ENCODE results near the gene PALM3. TPM values are rescaled to one million over a fixed set of nuclear protein-coding genes. Genes with fewer than 3 reads are reported as not detected.
"Not testable (repeated sequence)": the region's sequence is repeated elsewhere in the genome, so short reads cannot be mapped to it uniquely, and the experiment has no call there.

Gene PALM3
- total RNA-seq, 1 experiment from 2014 or later = 0.20 TPM

DNA sequence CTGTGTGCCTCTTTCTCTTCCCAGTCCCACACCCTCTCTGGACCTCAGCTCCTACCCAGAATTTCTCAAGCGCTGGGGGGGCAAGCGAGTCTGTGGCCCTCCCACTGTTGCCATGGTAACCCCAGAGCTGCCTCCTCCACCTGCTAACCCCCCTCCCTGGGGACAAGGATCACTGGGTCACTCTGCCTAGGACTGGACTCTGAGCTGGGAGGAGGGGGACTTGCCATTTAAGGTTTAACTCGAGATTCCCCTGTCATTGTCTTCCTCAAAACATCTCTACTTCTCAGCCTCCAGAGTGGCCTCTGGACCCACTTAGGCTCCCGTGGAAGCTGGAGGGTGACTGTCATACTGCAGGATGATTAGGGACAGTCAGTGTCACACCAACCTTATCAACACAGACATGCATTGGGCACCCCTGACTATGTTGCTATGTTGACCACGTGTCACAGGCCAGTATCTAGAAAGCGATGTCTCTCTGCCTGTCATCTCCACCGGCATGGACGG is 2.2 kb downstream of the PALM3 start:
- no peak for DNase-seq (ENCODE audit: low spot score)

DNA sequence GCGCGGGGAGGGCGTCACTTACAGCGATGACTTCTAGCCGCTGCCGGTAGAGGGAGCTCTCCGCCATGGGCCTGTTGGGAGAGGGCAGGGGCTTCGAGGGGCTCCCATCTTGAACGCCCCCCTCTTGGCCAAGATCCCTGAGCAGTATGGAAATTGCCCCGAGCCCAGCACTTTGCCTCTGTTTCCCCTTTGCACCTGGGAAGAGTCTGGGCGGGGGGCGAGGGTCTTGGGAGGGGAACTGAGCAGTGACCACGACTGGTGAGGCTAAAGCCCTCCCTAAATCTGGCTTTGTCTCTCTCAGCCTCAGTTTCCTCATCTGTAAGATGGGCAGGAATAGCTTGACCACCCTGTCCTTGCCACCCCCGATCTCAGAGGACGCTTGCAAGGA is 2.8 kb downstream of the PALM3 start:
- DNase-seq (ENCODE audit: low spot score) = no peak

DNA sequence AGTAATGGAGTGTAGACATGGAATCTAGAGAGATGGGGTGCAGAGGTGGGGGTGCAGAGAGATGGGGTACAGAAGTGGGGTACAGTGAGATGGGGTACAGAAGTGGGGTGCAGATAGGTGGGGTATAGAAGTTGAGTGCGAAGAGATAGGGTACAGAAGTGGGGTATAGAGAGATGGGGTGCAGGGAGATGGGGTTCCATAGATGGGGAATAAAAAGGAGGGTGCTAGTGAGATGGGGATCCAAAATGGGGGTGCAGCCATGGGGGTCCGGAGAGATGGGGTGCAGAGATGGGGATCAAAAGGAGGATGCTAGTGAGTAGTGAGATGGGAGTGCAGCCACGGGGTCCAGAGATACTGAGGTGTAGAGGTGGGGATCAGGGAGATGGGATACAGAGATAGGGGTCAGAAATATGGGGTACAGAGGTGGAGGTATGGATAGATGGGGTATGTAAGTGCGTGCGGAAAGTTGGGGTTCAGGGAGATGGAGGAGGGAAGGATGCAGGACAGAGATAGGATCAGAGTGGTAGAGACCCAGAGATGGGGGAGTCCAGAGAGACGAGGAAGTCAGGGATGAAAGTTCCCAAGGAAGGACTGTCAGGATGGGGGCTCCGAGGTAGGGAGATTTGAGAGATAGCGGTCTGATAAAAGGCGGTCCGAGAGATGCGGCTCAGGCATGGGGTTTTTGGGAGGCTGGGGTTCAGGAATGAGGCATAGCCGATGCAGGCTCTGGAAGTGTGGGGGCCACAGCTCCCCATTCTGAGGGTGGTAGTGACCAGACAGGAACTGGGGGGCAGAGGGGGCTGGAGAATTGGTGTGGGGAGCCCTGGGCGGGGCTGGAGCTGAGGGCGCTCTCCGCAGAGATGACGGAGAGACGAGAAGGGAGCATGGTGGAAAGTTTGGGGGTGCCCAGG is 3.4 kb downstream of the PALM3 start:
- no peak for DNase-seq (ENCODE audit: low spot score)

DNA sequence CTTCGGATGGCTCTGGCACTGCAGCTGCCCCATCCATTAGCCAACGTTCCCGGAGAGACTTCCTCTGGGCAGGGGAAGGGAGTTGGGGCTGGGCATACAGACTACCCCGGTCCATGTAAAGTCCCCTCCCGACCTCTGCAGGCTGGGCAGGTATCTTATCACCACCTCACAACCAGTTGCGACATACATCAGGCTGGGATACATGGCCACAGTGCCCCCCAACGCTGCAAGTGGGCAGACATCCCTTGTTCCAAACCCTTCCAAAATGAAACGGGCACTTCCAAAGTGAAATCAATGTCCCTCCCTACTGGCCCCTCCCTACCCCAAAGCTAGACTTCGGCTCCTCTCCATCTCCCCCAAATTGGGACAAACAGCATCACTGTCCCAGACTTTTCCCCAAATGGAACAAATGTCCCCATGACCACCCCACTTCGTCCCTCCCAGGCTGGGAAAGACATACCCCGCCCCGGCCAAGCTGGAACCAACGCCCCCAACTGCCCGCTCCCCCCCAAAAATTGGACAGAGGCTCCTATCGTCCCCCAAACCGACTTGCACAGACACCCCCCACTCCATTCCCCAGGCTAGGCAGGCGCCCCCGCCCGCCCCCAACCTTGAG is 5.0 kb downstream of the PALM3 start:
- DNase-seq (ENCODE audit: low spot score) = no peak

DNA sequence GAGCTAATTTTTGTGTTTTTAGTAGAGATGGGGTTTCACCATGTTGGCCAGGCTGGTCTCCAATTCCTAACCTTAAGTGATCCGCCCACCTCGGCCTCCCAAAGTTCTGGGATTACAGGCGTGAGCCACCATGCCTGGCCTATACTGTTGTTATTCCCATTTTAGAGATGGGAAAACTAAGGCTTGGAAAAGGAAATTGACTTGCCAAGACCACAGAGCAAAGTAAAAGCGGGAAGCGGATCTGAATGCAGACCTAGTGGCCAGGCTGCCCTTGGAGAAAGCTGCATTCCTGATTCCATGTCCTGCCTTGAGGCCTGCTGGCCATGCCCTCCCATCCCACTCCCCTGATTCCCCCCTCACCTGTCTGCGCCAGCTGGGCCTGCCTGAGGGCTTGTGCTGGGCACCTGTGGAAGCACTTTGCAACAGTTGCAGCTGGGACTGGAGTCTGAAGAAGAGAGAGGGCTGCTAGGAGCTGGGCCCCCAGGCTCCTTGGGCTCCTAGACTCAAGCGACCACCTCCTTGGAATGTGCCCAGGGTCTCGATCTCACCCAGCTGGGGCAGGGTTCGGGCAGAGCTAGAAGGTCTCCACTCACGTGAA is 5.7 kb downstream of the PALM3 start:
- no peak for DNase-seq (ENCODE audit: low spot score)

DNA sequence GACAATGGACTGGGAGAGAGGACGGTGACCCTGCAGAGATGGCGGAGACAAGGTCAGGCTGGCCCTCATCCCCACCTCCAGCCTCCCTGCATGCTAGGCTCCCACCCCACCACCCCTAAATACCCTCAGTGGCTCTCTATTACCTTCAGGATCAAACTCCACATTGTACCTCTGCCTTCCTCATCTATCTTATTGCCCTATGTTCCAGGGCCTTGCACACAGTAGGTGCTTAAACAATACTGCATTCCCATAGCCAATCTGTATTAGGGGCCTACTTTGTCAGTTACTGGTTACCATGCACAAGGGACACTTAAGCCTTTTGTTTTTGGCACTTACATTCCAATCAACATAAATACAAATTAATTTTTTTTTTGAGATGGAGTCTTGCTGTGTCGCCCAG is 6.5 kb downstream of the PALM3 start:
- DNase-seq (ENCODE audit: low spot score) = no peak

DNA sequence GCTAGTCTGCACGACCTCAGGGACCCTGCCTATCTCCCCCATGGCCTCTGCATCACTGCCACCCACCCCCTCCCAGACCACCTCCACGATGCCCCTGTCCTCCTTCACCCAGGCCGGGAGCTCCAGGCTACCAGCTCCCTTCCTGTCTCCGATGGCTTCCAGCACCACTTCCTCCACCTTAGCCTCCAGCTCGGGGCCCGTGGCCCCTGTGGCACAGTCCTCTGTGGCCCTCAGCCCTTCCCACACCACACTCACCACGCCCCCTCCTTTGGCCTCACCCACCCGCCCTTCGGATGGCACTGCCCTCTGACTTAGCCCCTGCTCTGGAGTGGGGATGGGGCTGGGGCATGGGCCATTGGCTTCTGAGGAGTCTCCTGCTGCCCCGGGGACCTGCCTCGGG is 7.2 kb downstream of the PALM3 start:
- no peak for DNase-seq (ENCODE audit: low spot score)

DNA sequence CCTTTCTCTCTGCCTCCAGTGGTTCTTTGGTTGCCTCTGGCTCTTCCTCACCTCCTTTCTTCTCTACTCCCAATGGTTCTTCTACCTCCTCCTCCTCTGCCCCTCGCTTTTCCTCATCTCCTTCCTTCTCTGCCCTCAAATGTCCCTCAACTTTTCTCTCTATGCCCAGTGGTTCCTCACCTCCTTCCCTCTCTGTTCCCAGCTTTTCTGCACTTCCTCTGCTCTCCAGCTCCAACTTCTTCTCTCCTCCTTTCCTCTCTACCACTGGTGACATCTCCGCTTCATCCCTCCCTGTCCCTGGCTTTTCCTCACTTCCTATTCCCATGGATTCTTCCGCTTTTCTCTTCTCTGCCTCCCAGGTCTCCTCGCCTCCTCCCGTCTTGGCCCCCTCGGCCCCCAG is 7.8 kb downstream of the PALM3 start:
- DNase-seq (ENCODE audit: low spot score) = no peak

DNA sequence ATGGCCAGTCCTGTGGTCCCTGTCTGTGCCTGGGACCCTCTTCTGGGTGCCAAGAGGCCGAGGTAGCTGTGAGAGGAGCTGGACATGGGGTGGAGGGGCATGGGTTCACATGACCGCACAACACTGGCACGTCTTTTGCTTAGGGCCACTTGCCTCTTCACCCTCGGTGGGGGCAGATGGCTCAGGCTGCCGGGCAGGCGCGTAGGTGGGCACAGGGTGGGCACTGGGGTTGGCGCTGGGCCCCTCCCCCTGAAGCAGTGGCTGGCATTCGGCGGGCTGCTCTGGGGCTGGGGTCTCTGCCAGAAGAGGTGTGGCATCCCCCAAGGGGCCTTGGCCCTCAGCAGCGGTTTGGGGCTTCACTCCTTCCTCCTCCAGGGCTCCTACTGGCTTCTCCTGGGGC is 8.4 kb downstream of the PALM3 start:
- no peak for DNase-seq (ENCODE audit: low spot score)

DNA sequence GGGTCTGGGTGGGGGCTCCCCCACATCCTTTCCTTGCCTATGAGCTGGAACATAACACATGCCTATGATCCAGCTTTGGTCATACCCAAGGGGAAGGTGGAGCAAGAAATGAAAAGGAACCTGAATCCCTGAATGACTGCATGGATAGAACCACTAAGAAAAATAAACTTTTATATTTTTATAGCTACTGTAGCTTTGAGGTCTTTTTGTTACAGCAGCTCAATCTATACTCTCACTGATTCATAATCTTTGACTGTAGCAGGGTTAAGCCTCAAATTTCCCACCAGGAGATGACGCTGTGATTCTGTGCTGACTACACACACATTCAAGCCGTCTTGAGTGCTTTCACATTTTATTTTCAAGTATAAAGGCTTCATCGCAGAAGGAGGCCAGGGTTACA is 8.8 kb downstream of the PALM3 start:
- DNase-seq (ENCODE audit: low spot score) = no peak

DNA sequence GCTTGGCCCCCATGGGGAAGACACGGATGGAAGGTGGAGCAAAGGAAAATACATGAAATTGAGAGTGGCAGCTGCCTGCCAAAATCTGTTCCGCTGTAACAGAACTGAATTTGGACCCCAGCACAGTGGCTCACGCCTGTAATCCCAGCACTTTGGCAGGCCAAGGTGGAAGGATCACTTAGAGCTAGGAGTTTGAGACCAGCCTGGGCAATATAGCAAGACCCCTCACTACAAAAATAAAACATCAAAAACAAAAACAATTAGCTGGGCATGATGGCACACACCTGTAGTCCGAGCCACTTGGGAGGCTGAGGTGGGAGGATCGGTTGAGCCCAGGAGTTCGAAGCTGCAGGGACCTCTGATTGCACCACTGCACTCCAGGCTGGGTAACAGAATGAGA is 9.4 kb downstream of the PALM3 start:
- no peak for DNase-seq (ENCODE audit: low spot score)

DNA sequence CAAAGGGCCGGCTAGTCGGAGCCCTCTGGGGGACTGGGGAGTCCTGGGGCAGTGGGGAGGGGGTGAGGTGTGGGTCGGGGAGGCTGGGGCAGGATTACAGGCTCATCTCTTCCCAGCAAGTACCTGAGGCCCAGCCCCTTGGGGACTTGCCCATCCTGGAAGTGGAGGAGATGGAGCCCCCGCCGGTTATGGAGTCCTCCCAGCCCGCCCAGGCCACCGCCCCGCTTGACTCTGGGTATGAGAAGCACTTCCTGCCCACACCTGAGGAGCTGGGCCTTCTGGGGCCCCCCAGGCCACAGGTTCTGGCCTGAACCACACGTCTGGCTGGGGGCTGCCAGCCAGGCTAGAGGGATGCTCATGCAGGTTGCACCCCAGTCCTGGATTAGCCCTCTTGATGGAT is 9.9 kb downstream of the PALM3 start:
- no peak for DNase-seq (ENCODE audit: low spot score)

DNA sequence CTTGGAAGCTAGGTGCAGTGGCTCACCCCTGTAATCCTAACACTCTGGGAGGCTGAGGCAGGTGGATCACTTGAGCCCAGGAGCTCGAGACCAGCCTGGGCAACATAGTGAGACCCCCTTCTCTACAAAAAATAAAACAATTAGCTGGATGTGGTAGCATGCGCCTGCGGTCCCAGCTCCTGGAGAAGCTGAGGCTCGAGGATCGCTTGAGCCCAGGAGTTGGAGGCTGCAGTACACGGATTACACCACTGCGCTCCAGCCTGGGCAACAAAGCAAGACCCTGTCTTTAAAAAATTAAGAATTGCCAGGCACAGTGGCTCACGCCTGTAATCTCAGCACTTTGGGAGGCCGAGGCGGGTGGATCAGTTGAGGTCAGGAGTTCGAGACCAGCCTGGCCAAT is 10.9 kb downstream of the PALM3 start:
- not testable (repeated sequence) for DNase-seq (ENCODE audit: low spot score)

DNA sequence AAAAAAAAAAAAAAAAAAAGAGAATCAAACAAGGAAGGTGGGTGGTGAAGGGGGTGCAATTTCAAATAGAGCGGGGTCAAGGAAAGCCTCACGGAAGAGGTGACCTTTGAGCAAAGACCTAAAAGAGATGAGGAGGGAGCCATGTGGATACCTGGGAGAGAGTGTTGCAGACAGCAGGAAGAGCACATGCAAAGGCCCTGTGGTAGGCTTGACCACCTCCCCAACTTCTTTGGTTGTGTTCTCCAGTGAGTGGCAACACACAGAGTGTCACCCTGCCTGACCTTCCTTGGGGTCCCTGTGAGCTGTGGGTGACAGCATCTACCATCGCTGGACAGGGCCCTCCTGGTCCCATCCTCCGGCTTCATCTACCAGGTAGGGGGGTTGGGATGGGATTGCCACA is 11.4 kb downstream of the PALM3 start:
- no peak for DNase-seq (ENCODE audit: low spot score)

DNA sequence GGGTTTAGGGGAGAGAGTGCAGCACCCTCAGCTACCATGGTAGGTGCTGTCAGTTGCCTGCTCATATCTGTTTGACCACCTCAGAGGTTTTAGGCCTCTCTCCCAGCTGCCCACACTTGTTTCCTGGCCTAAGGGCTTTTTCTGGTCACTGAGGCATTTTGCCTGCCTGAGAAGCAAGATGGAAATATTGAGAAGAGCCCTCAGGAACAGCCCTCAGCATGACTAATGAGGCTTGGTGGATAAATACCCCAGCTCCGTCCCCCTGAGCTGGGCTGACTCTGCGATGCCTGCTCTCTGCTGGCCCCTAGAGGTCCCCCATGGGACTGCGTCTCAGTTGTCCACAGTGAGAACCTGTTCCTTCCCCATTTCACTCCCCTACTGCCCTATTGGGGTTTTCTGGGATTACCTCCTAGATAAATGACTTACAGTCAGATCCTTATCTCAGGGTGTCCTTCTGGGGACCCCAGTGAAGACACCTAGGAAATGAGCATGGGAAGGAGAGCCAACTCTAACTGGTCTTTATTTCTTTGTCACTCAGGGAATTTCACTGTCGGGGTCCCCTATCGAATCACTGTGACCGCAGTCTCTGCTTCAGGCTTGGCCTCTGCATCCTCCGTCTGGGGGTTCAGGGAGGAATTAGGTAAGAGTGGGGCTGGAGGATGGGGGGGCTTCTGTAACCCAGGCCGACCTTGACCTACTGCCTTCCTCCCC is 13.3 kb downstream of the PALM3 start:
- DNase-seq (ENCODE audit: low spot score) = peak; percentile 63

DNA sequence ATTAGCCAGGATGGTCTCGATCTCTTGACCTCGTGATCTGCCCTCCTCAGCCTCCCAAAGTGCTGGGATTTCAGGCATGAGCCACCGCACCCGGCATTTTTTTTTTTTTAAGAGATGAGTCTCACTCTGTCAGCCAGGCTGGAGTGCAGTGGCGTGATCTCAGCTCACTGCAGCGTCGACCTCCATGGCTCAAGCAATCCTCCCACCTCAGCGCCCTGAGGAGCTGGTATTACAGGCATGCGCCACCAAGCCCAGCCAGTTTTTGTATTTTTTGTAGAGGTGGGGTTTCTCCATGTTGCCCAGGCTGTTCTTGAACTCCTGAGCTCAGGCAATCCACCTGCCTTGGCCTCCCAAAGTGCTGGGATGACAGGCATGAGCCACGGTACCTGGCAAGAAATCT is 14.0 kb downstream of the PALM3 start:
- DNase-seq (ENCODE audit: low spot score) = not testable (repeated sequence)

DNA sequence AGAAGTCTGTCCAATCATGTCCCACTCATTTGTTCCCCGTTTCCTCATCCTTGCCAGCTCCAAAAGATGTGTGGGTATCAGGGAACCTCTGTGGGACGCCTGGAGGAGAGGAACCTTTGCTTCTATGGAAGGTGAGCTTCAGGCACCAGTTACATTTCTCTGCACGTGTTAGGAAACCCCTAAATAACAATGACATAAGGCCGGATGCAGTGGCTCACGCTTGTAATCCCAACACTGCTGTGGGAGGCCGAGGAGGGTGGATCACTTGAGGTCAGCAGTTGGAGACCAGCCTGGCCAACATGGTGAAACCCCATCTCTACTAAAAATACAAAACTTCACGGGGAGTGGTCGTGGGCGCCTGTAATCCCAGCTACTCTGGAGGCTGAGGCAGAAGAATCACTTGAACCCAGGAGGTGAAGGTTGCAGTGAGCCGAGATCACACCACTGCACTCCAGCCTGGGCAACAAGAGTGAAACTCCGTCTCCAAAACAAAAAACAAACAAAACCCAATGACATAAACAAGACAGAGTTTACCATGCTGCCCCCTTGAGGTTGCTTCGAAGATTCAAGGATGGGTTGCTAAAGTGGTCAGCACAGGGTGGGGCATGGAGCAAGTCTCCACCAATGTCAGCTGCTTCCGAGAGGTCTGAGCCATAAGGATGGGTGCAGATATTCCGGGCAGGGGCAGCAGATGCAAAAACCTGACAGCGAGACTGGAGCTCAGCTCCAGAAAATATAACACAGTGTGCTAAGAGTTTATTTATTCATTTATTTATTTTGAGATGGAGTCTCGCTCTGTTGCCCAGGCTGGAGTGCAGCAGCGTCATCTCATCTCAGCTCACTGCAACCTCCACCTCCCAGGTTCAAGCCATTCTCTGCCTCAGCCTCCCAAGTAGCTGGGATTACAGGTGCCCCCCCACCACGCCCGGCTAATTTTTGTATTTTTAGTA is 18.9 kb downstream of the PALM3 start:
- peak; percentile 82 for DNase-seq (ENCODE audit: low spot score)

DNA sequence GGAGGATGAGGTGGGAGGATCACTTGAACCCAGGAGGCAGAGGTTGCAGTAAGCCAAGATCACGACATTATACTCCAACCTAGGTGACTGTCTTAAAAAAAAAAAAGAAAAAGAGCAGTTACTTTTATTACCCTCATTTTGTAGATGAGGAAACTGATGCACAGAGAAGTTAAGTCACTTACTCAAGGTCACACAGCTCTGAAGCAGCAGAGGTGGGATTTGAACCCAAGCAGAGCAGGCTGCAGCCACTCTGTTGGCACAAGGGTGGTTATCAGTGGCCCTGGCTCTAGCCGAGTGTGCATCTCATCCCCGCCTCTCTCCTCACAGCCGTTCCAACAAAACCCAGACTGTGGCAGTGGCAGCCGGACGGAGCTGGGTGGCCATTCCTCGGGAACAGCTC is 22.7 kb downstream of the PALM3 start:
- no peak for DNase-seq (ENCODE audit: low spot score)

DNA sequence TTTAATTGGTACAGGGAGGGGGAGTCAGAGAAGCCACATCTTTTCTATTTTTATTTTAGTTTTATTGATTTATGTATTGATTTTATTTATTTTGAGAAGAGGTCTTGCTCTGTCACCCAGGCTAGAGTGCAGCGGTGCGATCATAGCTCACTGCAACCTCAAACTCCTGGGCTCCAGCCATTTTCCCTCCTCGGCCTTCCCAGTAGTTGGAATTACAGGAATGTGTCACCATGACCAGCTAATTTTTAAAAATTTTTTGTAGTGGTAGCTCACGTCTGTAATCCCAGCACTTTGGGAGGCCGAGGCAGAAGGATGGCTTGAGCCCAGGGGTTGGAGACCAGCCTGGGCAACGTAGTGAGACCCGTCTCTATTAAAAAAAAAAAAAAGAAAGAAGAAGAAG is 26.2 kb downstream of the PALM3 start:
- DNase-seq (ENCODE audit: low spot score) = no peak

DNA sequence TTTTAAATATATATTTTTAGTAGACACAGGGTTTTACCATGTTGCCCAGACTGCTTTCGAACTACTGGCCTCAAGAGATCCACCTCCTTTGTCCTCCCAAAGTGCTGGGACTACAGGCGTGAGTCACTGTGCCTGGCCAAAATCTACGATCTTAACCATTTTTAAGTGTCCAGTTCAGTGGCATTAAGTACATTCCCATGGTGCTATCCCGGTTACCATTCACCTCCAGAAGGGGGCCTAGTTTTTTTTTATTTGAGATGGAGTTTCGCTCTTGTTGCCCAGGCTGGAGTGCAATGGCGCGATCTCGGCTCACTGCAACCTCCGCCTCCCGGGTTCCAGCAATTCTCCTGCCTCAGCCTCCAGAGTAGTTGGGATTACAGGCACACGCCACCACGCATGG is 26.7 kb downstream of the PALM3 start:
- DNase-seq (ENCODE audit: low spot score) = not testable (repeated sequence)

DNA sequence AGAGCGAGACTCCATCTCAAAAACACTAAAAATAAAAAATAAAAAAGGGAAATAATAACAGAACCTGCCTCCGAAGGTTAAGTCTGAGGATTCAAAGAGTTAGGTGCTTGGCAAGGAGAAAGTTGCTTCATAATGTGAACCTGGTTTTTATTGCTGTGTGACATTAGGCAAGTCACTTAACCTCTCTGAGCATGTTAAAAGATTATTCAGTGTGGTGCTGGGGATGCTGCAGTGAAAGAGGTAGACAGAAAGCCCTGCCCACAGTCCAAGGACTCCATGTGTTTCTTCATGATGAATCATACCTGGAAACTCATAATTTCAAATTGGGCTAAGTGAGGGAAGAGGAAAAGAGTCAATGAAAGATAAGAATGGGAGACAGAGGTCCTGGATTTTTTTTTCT is 27.9 kb downstream of the PALM3 start:
- DNase-seq (ENCODE audit: low spot score) = no peak

Data from HT-29 (cell line).